Right renal cortex interstitium (tissue), 3 donors: Measurements from ENCODE around the gene ZHX3. TPM values are rescaled to one million over a fixed set of nuclear protein-coding genes. Genes with fewer than 3 reads are reported as not detected.
"Not testable (repeated sequence)": the region's sequence is repeated elsewhere in the genome, so short reads cannot be mapped to it uniquely, and the experiment has no call there.

Experiments
- DNase-seq, 3 donors: peaks; one replicate each; pipeline ENCODE4 v3.0.0-alpha.2; 2013; ENCODE audit warnings: low read depth in 3 of 3, low spot score in 2 of 3
- polyA plus RNA-seq, 3 donors: library from polyadenylated mRNA; unstranded; fragments of 120-200 nt; gene quantifications; one replicate each; pipeline ENCODE4 v1.2.1, GENCODE V29; 2013; ENCODE audit not compliant: insufficient read length in 3 of 3

Gene ZHX3
- polyA plus RNA-seq, 3 donors: 20.0 to 25.8 (median 24.3) TPM

DNA sequence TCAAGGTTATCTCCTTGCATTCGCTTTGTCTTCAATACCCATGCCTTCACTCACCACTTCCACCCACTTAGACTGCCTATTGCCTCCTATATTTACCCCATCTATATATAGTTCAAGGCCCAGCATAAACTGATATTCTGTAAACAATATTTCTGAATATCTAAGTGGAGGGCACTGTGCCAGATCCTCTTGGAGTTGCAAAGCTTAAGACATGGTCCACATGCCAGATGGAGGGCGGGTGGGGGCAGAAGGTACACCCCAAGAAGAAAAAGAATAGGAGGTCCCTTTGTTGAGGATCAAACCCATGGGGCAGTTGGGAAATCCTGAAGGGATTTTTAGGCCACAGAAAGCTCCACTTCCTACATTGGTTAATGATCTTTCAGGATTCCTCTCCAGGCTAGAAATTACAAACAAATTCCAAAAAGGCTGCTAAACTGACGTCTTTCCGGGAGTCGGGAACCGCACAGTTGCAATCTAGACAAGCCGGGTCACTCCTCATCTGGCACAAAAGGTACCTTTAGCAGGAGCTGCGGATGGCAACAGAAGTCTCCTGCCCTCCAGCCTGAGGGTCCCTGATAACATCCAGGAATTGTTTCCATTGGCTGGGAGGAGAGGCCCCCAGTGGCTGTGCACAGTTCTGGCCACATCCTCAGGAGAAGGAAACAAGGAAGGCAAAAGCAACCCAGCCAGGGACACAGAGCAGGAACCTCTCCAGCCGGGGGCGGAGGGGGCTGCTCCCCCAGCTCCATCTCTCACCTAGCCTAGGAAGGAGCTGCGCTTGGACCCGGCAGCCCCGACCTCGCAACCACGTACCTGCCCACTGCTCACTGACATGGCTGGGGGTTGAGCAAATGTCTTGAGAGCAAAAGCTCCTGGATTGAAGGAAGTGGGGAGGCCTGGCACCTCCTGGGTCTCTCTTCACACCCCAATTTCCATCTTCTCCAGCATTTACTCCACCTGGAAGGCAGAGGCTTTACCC, 17.2 kb upstream of the ZHX3 start:
- no peak for DNase-seq

DNA sequence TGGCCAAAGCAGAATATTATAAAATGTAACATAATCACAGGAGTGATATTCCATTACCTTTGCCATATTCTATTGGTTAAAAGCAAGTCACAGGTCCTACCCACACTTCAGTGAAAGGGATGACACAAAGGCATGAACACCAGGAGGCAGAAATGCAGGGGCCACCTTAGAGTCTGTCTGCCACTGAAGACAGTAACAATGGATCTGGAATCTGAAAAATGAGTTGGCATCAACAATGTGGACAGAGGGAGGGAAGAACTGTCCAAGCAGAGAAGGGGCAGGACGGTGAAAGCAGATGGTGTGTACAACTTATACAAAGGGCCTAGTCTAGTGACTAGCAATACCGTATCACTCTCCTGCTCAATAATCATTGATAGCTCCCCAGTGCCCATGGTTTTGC, 16.5 kb upstream of the ZHX3 start:
- DNase-seq: no peak

- no peak for DNase-seq
Observed at GRCh38 chr20:41331731-41332130, 14.2 kb upstream of the ZHX3 start.

DNA sequence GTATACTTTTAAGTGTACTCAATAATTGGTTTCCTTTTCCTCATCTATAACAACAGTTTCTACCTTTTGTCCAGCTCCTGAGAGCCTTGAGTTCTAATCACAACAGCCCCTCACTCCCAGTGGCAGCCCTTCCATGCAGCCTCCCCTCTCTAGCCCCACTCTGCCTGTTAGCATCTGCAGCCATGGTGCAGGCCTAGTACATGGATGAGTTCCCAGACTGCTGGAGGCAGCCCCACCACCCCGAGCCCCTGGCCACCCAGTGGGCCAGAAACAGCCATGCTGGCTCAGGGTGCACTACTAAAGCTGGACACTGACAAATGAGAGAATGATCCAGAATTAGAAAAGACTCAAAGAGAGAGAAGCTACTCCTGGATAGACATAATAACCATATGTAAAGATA, 13.4 kb upstream of the ZHX3 start:
- DNase-seq: no peak

GRCh38 chr20:41330343-41330720, 12.8 kb upstream of the ZHX3 start:
- DNase-seq: no peak

DNA sequence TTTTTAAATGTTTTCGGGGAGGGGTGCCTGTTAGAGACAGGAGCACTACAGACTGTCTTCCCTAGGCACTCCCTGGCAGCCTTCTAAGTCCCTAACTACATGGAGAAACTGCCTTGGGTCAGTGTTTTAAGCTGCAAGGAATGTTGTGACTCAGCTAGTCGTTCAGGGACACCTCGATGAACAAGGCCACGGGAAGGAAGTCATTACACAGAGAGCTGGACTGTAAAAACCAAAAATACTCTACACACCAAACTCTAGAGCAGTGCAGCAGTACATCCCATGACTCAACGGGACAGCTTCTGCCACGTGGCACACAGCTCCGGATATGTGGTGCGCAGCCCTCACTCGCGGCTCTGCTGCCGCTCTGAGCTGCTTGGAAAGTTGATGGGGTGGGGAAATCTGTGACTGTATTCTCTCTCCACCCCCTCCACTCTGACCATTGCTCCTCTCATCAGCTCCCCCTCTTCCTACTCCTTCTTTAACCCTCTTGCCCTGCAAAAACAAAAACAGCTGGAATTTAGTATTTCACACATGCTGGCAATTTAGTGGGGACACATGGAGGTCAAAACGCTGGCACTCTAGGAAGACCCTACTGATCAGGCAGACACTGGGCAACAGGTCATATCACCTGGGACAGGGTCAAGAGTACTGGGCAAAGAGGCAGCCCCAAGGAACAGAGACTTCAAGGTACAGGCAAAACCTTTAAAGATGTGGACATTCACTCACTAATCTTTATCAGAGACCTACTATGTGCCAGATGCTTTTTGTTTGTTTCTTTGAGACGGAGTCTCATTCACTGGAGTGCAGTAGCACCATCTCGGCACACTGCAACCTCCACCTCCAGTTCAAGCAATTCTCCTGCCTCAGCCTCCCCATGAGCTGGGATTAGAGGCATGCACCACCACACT, 12.2 kb upstream of the ZHX3 start:
- DNase-seq: no peak

GRCh38 chr20:41327178-41327577, 9.6 kb upstream of the ZHX3 start:
- DNase-seq: no peak

GRCh38 chr20:41320976-41321375, 3.4 kb upstream of the ZHX3 start:
- DNase-seq: no peak

DNA sequence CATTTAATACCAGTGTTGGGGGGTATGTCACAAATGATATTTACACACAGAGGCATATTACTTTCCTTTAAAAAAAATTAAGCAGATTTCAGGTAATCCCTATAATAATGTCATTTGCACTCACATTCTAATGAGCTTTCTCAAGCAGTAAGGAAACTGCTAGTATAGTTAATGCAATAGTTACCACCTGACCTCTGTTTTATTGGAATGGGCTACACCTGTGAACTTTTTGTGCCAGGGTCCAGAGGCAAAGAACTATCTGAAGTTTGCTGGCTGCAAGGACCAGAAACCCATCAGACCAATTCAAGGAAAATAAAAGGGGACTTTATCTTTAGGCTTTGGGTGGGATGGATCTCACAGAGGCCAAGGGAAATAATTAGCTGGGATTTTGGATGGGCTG, 2.9 kb upstream of the ZHX3 start:
- no peak for DNase-seq

DNA sequence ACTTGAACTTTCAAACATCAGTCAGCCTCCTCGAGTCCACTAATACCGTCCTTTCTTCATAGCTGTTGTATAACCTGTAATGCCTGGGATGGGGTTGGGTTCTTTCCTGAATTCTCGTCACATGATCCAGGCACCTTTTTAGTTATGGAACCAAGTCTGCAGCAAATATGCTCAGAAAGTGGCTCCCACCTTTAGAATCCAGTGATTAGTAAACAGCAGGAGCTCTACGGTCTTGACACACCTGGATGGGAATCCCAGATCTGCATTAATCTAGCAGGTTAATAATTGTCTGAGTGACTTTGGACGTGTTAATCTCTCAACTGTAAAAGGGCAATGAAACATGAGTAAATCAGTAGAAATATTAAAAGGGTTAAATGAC, 729 bp upstream of the ZHX3 start:
- DNase-seq: no peak

- DNase-seq: no peak
Observed at GRCh38 chr20:41316602-41317545, 657 bp downstream of the ZHX3 start.

- DNase-seq: no peak
Observed at GRCh38 chr20:41316051-41316450, 1.5 kb downstream of the ZHX3 start.

DNA sequence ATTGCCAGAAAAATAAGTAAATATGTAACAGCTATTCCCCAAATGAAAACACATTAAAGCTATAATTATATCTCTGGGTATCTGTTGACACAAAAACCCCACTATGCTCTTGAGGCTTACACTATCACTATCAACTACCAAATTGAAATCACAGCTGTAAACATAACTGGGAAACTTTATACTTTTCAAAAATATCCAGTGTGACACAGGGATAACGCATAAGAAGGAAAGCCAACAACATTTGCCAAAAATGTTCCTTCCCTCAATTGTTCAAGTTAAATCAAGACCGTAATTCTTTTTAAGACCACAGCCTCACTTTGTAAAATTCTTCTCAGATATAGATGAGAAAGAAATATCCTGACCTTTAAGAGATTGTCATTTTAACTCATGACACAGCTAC, 3.1 kb downstream of the ZHX3 start:
- no peak for DNase-seq

GRCh38 chr20:41312009-41312408, 5.5 kb downstream of the ZHX3 start:
- DNase-seq: not testable (repeated sequence)

GRCh38 chr20:41309817-41310216, 7.7 kb downstream of the ZHX3 start:
- no peak for DNase-seq

GRCh38 chr20:41308726-41309413, 8.7 kb downstream of the ZHX3 start:
- no peak for DNase-seq

GRCh38 chr20:41308290-41308711, 9.2 kb downstream of the ZHX3 start:
- no peak for DNase-seq

GRCh38 chr20:41307021-41307420, 10.5 kb downstream of the ZHX3 start:
- no peak for DNase-seq

GRCh38 chr20:41306061-41306727, 11.3 kb downstream of the ZHX3 start:
- DNase-seq: no peak
